GM12892 (cell line): ENCODE measurements around the gene APOF.

Experiments used
- DNase-seq: peaks from one replicate; pipeline ENCODE4 v3.0.0; 2011; ENCODE audit not compliant: insufficient read length
- FAIRE-seq: peaks from 2 replicates; lab custom pipeline; 2011; peaks lifted over from hg19 to GRCh38; lab: Jason Lieb, UNC
- POLR2A ChIP-seq: IDR thresholded peaks from 2 replicates; pipeline ENCODE4 v1.6.1; 2011; ENCODE audit warnings: low read depth, low read length, control low read depth
- POLR2AphosphoS5 ChIP-seq: IDR thresholded peaks from 2 replicates; pipeline ENCODE4 v1.6.1; 2011; ENCODE audit warnings: low read depth, low read length, control low read depth
- TAF1 ChIP-seq: IDR thresholded peaks from 2 replicates; pipeline ENCODE4 v1.6.1; 2011; ENCODE audit warnings: low read depth, mild to moderate bottlenecking, control low read depth, low read length, borderline replicate concordance

The APOF gene

DNA sequence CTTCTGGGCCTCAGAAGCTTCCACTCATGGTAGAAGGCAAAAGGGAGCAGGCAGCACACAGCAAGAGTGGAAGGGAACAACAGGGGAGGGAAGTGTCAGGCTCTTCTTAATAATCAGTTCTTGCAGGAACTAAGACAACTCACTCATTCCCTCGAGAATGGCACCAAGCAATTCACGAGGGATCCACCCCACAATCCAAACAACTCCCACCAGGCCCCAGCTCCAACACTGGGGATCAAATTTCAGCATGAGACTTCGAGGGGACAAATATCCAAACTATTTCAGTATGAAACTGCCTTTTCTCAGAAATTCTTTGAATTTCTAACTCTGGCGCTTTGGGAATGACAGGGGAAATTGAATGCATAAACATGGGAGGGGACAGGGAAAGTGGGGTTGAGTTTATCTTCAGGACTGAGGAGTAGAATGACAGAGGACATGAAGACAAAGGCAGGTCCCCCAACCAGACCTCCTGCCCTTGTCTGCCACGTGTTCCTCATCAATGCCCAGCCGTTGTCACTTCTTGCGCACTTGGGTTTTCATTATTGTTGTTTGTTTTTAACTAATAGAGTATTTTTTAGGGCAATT lies 24.6 kb upstream of the APOF start:
- TF ChIP-seq POLR2AphosphoS5 = no peak
- no peak for TF ChIP-seq TAF1
- TF ChIP-seq POLR2A = no peak
- no peak for FAIRE-seq
- no peak for DNase-seq

DNA sequence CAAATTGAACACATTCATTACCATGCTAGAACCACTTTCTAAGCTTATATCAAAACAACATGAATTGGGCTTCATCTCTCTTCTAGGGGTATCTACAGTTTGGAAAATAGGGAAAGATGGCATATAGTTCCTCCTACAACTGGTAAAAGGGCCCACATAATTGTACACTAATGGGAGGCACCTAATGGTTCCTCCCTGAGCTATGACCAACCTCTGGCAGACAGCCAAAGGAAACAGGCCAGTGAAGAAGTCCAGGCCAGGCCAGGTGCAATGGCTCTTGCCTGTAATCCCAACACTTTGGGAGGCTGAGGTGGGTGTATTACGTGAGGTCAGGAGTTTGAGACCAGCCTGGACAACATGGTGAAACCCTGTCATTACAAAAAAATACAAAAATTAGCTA lies 23.2 kb upstream of the APOF start:
- no peak for TF ChIP-seq POLR2AphosphoS5
- TF ChIP-seq POLR2A = no peak
- no peak for TF ChIP-seq TAF1
- DNase-seq = no peak
- no peak for FAIRE-seq

DNA sequence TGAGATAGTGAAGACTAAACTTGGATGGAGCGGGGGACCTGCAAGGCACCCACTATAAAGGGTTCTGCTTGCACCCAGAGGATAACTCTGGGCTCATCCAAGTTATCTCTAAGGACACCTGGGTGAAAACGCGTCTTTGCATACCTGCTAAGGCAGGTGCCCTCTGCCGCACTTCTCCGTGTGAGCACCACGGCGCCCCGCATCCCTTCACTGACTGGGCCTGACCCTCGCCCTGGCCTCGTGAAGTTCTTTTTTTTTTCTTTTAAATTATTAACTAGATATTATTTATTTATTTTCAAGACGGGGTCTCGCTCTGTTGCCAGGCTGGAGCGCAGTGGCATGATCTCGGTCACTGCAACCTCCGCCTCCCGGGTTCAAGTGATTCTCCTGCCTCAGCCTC lies 20.0 kb upstream of the APOF start:
- DNase-seq (no peak), FAIRE-seq (no peak)
- TF ChIP-seq TAF1 = no peak

DNA sequence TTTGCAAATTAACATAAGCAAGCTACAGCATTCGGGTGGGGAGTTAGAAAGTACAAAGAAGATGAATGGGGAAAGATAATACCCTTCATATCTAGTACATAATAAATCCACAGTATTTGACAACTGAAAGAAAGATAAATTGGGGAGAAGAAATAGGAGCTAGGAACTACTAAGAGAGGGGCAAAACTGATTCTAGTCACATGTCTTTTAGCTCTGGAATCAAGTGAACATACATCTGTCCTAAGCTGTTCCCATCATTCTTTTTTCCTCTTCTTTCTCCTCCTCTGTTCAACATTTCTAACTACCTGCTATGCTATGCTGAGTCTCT lies 15.3 kb upstream of the APOF start:
- no peak for TF ChIP-seq TAF1
- FAIRE-seq (no peak), DNase-seq (no peak)

DNA sequence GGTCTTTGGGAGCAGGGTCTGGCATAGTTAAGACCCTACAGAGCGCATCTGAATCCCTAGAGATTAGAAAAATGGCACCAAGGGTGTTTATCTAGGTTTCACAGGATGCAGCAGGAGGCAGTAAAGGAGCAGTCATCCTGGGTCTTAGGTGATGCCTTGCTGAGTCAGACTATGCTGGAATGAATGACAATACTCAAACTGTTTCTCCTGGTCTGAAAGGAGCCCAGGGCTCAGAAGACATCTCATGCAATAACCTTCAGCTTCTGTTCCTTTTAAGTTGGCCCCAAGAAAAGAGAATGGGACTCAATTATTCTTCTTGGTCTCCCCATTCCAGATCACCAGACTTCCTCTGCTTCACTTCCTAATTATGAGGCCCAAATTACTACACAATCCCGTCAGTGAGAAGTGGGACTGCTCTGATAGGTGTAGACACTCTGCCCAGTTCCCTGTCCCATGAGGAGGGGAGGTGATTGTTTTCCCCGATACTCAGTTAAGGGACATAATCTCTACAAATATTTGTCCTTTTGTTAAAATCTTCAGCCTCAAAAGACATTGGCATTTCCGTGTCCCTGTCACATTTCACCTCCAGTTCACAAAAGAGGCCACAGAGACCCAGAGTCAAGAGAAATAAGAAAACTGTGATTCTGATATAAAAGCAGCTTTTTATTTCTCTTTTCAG lies 14.8 kb upstream of the APOF start:
- no peak for DNase-seq
- FAIRE-seq = no peak
- no peak for TF ChIP-seq POLR2A
- no peak for TF ChIP-seq TAF1
- TF ChIP-seq POLR2AphosphoS5 = no peak

DNA sequence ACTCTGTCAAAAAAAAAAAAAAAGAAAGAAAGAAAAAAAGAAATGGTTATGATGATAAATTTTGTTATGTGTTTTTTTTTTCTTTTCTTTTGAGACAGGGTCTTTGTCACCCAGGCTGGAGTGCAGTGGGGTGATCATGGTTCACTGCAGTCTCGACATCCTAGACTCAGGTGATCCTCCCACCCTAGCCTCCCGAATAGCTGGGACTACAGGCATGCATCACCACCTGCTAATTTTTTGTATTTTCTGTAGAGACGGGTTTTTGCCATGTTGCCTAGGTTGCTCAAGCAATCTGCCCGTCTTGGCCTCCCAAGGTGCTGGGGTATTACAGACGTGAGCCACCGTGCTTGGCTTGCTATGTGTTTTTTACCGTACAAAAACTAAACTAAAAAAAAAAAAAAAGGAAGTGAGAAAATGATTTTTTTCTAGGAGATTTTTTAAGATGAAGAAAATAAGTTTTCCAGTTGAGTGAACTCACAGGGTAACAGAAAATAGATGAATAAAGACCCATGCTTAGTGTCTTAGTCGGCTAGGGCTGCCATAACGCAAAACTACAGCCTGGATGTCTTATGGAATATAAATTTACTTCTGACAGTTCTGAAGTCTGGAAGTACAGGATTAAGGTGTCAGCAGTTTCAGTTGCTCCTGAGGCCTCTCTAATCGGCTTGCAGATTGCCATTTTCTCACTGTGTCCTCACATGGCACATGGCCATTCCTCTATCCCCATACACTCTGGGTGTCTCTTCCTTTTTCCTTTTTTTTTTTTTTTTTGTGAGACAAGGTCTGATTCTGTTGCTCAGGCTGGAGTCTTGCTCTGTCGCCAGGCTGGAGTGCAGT lies 13.2 kb upstream of the APOF start:
- DNase-seq (no peak), FAIRE-seq (no peak)
- TF ChIP-seq POLR2AphosphoS5 (no peak), TAF1 (0 out of 2 replicates have a peak, but pooled peaks have one; percentile 10), POLR2A (no peak)

- no peak for DNase-seq
- FAIRE-seq = peak; percentile 33
- TF ChIP-seq TAF1 (no peak), POLR2A (no peak), POLR2AphosphoS5 (no peak)
Observed at GRCh38 chr12:56374726-56375597, 12.3 kb upstream of the APOF start.

DNA sequence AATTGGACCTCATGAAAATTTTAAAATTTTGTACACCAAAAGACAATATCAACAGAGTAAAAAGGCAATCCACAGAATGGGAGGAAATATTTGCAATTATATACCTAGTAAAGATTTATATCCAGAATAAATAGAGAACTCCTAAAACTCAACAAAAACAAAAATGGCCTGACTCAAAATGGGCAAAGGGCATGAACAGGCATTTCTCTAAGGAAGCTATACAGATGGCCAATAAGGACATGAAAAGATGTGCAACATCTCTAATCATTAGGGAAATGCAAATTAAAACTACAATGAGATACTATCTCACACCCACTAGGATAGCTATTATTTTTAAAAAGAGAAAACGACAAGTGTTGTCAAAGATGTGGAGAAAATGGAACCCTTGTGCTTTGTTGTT lies 10.9 kb upstream of the APOF start:
- TF ChIP-seq POLR2A = no peak
- no peak for TF ChIP-seq TAF1
- TF ChIP-seq POLR2AphosphoS5 = no peak
- DNase-seq = no peak
- no peak for FAIRE-seq

DNA sequence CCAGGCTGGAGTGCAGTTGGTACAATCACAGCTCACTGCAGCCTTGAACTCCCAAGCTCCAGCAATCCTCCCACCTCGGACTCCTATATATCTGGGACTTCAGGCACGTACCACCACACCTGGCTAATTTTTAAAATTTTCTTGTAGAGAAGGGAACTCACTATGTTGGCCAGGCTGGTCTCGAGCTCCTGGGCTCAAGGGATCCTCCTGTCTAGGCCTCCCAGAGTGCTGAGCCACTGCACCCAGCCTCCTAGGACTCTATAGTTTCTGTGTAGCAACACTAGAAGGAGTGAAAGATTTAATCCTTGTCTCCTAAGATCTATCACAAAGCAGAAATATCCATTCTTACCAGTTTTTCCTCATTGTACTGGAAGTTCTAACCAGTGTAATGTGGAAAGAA lies 4.3 kb upstream of the APOF start:
- FAIRE-seq (no peak), DNase-seq (no peak)
- TF ChIP-seq TAF1 = no peak
- no peak for TF ChIP-seq POLR2AphosphoS5
- TF ChIP-seq POLR2A = no peak

DNA sequence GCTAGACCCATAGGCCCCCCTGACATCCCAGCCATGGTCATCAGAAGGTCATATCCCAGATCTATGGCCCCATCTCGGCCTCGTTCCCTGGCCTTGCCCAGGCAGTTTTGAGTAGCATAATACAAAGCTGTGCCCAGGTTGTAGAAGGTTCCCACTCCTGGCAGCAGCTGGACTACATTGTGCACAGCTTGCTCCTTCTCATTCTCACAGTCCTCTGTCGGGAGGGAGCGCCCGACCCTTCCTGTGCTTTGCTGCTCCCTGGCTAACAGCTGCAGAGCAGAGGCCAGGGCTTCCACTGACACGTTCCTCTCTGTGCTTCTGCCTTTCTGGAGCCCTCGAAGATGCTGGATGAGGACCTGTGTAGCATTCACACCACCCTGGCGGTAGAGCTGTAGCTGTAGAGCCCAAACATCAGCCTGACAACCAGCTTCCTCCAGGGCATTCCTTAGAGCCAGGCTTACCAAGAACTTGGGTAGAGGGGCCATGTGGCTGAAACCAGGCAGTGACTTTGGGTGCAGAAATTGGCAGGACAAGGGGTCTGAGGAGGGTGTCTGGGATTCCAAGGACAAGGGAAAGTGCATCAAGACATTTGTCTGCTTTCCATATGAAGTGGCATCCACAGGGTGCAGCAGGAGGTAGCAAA lies 1.0 kb downstream of the APOF start:
- DNase-seq (no peak), FAIRE-seq (no peak)
- TF ChIP-seq POLR2AphosphoS5 (no peak), TAF1 (no peak), POLR2A (no peak)

GRCh38 chr12:56359851-56360767 lies 2.5 kb downstream of the APOF start, which contains the start of gene STAT2:
TSS of gene STAT2 (minus strand) at chr12:56360107. CDS start at chr12:56356571, 3,536 bp downstream.
- TF ChIP-seq TAF1 (peak; percentile 81), POLR2A (peak; percentile 82; the same call in 1 of the 2 replicates), POLR2AphosphoS5 (peak; percentile 80)
- FAIRE-seq (peak; percentile 93), DNase-seq (peak; percentile 81)
